ENCODE results near the gene NPM3.

Gene NPM3

DNA sequence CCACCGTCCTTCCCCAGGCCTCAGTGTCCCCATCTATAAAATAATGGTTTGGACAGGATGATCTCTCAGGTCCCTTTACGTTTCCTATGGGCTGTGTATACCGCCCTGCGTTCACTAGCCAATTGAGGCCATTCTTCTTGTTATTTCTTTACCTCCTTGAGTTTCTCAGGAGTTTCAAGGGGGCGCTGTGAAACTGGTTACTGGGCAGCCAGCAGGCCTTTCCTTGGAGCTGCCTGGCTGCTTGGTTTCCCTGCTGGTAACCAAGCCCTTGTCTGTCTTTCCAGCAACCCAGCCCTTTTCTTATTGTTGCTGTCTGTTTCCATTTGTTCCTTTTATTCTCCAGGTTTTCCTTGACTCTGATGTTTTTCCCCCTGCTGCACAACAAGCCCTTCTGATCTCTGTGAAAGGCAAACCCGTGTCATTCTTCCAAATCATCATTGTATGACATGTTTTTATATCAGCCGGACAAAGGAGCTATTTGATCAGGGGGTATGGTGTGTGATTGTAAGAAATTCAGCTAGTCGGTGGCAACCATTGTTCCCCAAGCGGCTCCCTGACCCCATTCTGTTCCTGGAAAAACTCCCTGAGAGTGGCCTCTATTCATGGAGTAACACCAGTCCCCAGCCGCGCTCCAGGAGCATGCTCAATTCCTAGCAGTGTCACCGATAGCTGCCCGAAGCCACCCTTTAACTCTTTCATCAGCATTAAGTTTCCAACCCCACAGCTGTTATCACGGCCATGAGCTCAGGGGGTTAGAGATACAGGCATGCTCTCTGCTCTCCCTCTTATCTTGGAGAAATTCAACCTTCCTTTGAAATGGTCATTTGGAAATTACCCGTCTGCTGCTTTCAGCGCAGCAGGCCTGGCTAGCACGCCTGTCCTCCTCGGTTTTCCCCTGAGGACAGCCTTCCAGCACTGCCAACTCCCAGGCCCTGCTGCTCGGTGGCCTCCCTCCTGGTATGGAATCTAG, 33.9 kb downstream of the NPM3 start:
- DNase-seq, result no peak

DNA sequence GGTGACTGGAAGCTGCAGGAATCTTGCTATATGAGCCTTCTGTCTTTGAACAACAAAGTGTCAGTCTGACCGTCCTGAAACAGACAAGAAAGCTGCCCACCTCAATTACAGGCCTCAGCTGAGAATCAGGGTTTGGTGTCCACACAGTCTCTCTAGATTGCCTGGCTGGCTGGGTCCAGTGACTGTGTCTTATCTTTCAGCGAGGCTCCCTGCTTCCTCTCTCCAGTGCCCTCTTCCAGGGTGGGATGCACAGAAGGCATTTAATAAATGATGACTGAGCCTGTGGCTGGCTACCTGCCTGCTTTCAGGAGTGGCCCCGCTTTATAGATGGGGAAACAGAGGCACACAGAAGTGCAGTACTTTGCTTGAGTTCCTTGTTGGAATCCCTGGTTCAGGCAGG, 34.8 kb downstream of the NPM3 start:
- DNase-seq, result no peak

- no peak for DNase-seq
Measured at GRCh38 chr10:101745074-101745696, 38.1 kb downstream of the NPM3 start.

GRCh38 chr10:101744267-101744666, 39.0 kb downstream of the NPM3 start:
- no peak for DNase-seq

- DNase-seq, result no peak
Measured at GRCh38 chr10:101741938-101742337, 41.3 kb downstream of the NPM3 start.

- DNase-seq, result no peak
Measured at GRCh38 chr10:101736666-101737065, 46.6 kb downstream of the NPM3 start.

DNA sequence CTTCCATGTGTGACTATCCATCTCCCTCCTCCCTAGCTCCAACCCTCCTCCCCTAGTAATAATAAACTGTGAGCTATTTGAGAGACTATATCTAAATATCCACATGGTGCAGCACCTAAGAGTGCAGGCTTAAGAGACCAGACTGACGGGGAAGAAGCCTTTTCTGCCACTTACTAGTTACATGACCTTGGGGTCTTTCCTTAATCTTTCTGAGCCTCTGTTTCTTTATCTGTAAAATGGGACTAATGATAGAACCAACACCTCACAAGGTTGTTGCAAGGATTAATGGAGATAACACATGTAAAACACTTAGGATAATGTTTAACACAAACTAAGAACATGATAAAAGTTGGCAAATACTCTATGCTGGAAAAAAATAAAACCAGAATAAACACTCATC, 51.1 kb downstream of the NPM3 start:
- no peak for DNase-seq
